Right atrium auricular region (tissue), 2 donors: ENCODE results near the gene ZNF831. TPM values are rescaled to one million over a fixed set of nuclear protein-coding genes. Genes with fewer than 3 reads are reported as not detected.

Experiments
- DNase-seq: peaks from one replicate; pipeline ENCODE4 v3.0.0-alpha.2; 2019; ENCODE audit warnings: low spot score
- H3K27ac ChIP-seq, 2 donors: fragments of 200-600 bp; sonication (generic); 1 replicate in 1 of 2; 2 replicates in 1 of 2; pipeline ENCODE4 v1.5.1; 2016 to 2019
- H3K27me3 ChIP-seq, 2 donors: fragments of 200-600 bp; sonication (generic); one replicate each; pipeline versions ENCODE4 v1.5.1 to v1.6.0; 2017 to 2019
- H3K36me3 ChIP-seq: fragments of 200-600 bp; sonication (generic); one replicate; pipeline ENCODE4 v1.5.1; 2016
- H3K4me1 ChIP-seq, 2 donors: fragments of 200-600 bp; sonication (generic); one replicate each; pipeline versions ENCODE4 v1.5.1 to v1.6.0; 2017 to 2019
- H3K4me3 ChIP-seq, 2 donors: fragments of 200-600 bp; sonication (generic); 1 replicate in 1 of 2; 2 replicates in 1 of 2; pipeline ENCODE4 v1.5.1; 2017 to 2019; ENCODE audit warnings: mild to moderate bottlenecking in 1 of 2, moderate library complexity in 1 of 2
- H3K9me3 ChIP-seq, 2 donors: fragments of 200-600 bp; sonication (generic); one replicate each; pipeline ENCODE4 v1.5.1; 2019
- CTCF ChIP-seq, 2 donors: fragments of 200-600 bp; sonication (generic); IDR thresholded peaks; one replicate each; pipeline ENCODE4 v1.5.1; 2019; ENCODE audit warnings: antibody characterized with exemption in 2 of 2
- total RNA-seq, 2 donors: library from RNA; depleted of rRNA; stranded (reverse); fragments of >200 nt; gene quantifications; one replicate each; pipeline ENCODE4 v1.1.0, GENCODE V29; 2016

ZNF831 gene
- total RNA-seq, 2 donors from 2014 or later, result 0.19 to 0.47 TPM

GRCh38 chr20:59121714-59122565, 41.7 kb upstream of the ZNF831 start:
- Histone ChIP-seq H3K27ac (no peak overlapping the region), H3K27me3 (no peaks in the 10 kb centered on the region), H3K4me1 (no peaks in the 10 kb centered on the region), H3K9me3 (no peaks in the 10 kb centered on the region), H3K4me3 (no peak overlapping the region), H3K36me3 (no peaks in the 10 kb centered on the region)
- DNase-seq, result no peak
- no peak for TF ChIP-seq CTCF (IDR thresholded peaks at IDR 0.05)

- H3K4me1 ChIP-seq, result no peaks in the 10 kb centered on the region
- TF ChIP-seq CTCF (IDR thresholded peaks at IDR 0.05), result no peak
- H3K27me3 ChIP-seq, result no peaks in the 10 kb centered on the region
- H3K36me3 ChIP-seq, result no peaks in the 10 kb centered on the region
- H3K27ac ChIP-seq, result no peak overlapping the region
- no peaks in the 10 kb centered on the region for H3K9me3 ChIP-seq
- DNase-seq, result no peak
- no peak overlapping the region for H3K4me3 ChIP-seq
Observed at GRCh38 chr20:59122566-59122919, 41.1 kb upstream of the ZNF831 start.

DNA sequence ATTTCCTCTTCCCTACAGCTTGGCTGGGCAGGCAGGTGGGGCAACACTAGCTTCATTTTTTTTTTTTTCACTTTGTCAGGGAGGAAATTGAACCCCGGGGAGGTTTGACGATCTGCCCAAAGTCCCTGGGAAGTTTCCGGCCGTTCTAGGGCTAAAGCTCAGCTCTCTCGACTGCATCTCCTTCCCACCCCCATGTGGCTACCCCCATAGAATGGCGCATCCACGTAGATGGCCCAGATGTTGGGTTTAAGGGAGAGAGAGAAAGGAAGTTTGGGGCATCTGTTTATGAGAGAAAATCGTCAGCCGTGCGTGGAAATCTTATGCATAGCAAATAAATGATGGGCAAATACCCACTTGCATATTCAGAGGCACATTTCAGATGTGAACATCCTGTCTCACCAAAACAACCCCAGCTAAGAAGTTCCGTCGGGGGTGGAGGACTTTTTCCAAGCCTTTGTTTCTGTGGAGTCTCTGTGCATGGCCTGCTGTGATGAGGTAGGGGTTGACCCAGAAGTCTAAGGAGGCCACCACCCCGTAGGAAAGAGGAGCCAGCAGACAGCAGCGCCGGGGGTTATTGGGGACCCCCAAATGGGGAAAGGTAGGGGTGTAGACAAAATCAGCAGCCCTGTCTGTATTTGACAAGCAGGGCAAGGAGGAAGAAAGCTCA, 40.5 kb upstream of the ZNF831 start:
- no peak for DNase-seq
- H3K4me3 ChIP-seq, result no peak overlapping the region
- no peaks in the 10 kb centered on the region for H3K9me3 ChIP-seq
- H3K36me3 ChIP-seq, result no peaks in the 10 kb centered on the region
- no peak overlapping the region for H3K27ac ChIP-seq
- no peak for TF ChIP-seq CTCF (IDR thresholded peaks at IDR 0.05)
- H3K4me1 ChIP-seq, result no peaks in the 10 kb centered on the region
- H3K27me3 ChIP-seq, result no peaks in the 10 kb centered on the region

- Histone ChIP-seq H3K36me3 (no peaks in the 10 kb centered on the region), H3K27me3 (no peaks in the 10 kb centered on the region)
Observed at GRCh38 chr20:59123678-59124255, 39.9 kb upstream of the ZNF831 start.

More at GRCh38 chr20:59123678-59124255, 39.9 kb upstream of the ZNF831 start:
- H3K4me1 ChIP-seq, result no peaks in the 10 kb centered on the region
- H3K27ac ChIP-seq, result no peak overlapping the region
- H3K9me3 ChIP-seq, result no peaks in the 10 kb centered on the region
- H3K4me3 ChIP-seq, result no peak overlapping the region
- no peak for TF ChIP-seq CTCF (IDR thresholded peaks at IDR 0.05)
- no peak for DNase-seq
